ENCODE measurements around the gene CYP26B1.

DNA sequence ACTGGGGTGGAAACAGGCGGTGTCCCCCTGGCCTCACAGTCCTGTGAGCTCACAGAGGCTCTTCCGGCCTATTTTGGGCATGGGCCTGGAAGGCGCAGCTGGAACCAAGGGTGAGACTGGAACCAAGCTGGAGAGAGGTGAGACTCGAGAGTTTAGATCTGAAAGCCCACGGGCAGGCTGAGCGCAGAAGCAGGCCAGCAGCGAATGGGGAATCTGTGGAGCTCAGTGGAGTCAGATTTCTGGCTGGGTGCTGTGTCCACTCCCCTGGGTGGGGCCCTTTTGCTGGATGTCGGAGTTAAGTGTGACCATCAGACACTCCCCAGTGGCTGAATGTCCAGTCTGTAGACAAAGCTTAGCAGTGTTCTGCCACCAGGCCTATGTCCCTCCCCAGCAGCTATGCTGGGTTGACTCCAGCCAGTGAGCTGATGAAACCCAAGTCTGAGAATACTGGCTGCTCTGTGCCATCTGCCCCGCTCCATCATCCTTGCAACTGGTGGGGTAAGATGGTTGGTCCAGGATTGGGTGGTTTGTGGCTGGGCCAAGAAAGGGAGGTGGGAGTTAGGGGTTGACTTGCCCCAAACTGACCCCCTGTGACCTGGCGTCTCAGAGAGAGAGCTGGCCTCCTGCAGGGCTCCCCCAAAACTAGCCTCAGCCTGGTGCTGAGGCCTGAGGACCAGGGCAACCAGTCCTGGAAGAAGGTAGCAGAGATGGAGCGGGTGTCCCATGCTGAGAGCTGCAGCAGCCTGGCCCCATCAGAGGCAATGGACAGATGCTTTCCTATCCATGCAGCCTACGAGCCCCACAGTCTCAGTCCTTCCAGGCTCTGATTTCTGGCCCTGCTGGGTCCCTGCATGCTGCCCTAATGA, 34.4 kb downstream of the CYP26B1 start:
- TF ChIP-seq, protein P1, sequence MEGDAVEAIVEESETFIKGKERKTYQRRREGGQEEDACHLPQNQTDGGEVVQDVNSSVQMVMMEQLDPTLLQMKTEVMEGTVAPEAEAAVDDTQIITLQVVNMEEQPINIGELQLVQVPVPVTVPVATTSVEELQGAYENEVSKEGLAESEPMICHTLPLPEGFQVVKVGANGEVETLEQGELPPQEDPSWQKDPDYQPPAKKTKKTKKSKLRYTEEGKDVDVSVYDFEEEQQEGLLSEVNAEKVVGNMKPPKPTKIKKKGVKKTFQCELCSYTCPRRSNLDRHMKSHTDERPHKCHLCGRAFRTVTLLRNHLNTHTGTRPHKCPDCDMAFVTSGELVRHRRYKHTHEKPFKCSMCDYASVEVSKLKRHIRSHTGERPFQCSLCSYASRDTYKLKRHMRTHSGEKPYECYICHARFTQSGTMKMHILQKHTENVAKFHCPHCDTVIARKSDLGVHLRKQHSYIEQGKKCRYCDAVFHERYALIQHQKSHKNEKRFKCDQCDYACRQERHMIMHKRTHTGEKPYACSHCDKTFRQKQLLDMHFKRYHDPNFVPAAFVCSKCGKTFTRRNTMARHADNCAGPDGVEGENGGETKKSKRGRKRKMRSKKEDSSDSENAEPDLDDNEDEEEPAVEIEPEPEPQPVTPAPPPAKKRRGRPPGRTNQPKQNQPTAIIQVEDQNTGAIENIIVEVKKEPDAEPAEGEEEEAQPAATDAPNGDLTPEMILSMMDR (IDR thresholded peaks at IDR 0.05 in 4 of 5, conservative IDR thresholded peaks at IDR 0.05 in 1 of 5) = no peak
- no peak for TF ChIP-seq POLR2A (IDR thresholded peaks at IDR 0.05)
